NB4 (cell line): Measurements from ENCODE around the gene ECE1.

Experiments used
- POLR2A ChIP-seq: IDR thresholded peaks from 2 replicates; pipeline ENCODE4 v1.6.1; 2011; ENCODE audit warnings: mild to moderate bottlenecking; ENCODE audit not compliant: insufficient read length; ENCODE audit errors: extremely low read depth
- TF ChIP-seq, protein P1 (sequence below): IDR thresholded peaks from one replicate; pipeline ENCODE4 v1.5.1; 2012; ENCODE audit warnings: low read depth, low read length

DNA sequence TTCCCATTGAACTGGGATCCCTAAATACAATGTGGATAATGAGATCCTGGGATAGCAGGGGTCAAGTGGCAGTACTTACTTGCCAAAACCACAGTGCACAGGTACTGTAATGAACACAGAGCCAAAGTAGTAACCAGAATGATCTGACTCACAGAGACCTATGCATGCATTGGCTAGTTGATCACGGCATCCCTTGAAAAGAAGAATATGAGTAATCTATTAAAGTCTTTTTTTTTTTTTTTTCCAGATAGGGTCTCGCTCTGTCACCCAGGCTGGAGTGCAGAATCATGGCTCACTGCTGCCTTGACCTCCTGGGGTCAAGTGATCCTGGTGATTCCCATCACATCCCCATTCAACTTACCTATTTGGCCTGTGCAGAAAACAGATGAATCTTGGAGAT, 84.1 kb downstream of the ECE1 start:
- TF ChIP-seq, protein P1, sequence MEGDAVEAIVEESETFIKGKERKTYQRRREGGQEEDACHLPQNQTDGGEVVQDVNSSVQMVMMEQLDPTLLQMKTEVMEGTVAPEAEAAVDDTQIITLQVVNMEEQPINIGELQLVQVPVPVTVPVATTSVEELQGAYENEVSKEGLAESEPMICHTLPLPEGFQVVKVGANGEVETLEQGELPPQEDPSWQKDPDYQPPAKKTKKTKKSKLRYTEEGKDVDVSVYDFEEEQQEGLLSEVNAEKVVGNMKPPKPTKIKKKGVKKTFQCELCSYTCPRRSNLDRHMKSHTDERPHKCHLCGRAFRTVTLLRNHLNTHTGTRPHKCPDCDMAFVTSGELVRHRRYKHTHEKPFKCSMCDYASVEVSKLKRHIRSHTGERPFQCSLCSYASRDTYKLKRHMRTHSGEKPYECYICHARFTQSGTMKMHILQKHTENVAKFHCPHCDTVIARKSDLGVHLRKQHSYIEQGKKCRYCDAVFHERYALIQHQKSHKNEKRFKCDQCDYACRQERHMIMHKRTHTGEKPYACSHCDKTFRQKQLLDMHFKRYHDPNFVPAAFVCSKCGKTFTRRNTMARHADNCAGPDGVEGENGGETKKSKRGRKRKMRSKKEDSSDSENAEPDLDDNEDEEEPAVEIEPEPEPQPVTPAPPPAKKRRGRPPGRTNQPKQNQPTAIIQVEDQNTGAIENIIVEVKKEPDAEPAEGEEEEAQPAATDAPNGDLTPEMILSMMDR = no peak
- no peak for TF ChIP-seq POLR2A
